Measurements from ENCODE around the gene PDE6G.

The PDE6G gene

DNA sequence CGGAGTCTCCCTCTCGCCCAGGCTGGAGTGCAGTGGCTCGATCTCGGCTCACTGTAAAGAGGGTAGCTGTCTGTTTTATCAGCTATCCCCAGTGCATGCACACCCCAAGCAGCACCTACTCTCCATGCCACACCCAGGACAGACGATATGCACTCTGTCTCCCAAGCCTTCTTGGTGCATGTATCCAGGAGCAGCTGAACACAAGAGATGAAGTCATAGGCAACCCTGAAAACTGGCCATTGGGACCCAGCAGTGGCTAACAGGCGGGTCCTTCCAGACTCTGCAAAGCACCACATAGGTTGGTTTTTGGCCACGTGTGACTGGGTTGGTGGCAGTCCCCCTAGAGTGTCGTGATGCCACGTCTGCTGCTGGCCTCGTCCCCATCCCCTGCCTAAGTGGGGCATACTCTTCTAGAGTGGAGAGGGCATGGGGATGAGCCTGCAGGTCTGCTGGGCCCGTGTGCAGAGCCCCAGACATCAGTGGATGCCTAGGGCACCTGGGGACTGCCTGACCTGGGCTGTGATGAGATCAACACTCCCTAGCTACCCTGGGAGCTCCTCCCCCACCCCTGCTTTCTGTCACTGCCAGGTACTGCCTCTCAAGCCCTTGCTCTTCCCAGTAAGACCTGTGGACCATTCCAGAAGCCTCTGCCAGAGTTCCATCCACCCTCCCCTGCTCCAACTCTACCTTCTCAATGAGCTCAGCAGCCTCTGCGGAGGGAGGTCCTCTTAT, 9.3 kb downstream of the PDE6G start:
- ATAC-seq: no peak
- TF ChIP-seq PPARA (CRISPR knock-in tag; IDR thresholded peaks at IDR 0.05; ENCODE audit: borderline replicate concordance) (no peak), ESRRG (CRISPR knock-in tag; IDR thresholded peaks at IDR 0.05) (no peak), OSR1 (CRISPR knock-in tag; IDR thresholded peaks at IDR 0.05) (no peak), TCF4 (CRISPR knock-in tag; IDR thresholded peaks at IDR 0.05; ENCODE audit: borderline replicate concordance) (no peak), CSDC2 (CRISPR knock-in tag; IDR thresholded peaks at IDR 0.05) (no peak), TSHZ2 (CRISPR knock-in tag; IDR thresholded peaks at IDR 0.05) (no peak), RARB (CRISPR knock-in tag; IDR thresholded peaks at IDR 0.05) (no peak), CSRNP3 (CRISPR knock-in tag; IDR thresholded peaks at IDR 0.05) (no peak), ZNF70 (CRISPR knock-in tag; IDR thresholded peaks at IDR 0.05) (no peak), GLIS3 (CRISPR knock-in tag; IDR thresholded peaks at IDR 0.05) (no peak), ZFP30 (CRISPR knock-in tag; IDR thresholded peaks at IDR 0.05) (no peak)
- TF ChIP-seq, protein P1, sequence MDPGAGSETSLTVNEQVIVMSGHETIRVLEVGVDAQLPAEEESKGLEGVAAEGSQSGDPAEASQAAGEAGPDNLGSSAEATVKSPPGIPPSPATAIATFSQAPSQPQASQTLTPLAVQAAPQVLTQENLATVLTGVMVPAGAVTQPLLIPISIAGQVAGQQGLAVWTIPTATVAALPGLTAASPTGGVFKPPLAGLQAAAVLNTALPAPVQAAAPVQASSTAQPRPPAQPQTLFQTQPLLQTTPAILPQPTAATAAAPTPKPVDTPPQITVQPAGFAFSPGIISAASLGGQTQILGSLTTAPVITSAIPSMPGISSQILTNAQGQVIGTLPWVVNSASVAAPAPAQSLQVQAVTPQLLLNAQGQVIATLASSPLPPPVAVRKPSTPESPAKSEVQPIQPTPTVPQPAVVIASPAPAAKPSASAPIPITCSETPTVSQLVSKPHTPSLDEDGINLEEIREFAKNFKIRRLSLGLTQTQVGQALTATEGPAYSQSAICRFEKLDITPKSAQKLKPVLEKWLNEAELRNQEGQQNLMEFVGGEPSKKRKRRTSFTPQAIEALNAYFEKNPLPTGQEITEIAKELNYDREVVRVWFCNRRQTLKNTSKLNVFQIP (CRISPR knock-in tag; IDR thresholded peaks at IDR 0.05; ENCODE audit: borderline replicate concordance, low read depth): no peak

DNA sequence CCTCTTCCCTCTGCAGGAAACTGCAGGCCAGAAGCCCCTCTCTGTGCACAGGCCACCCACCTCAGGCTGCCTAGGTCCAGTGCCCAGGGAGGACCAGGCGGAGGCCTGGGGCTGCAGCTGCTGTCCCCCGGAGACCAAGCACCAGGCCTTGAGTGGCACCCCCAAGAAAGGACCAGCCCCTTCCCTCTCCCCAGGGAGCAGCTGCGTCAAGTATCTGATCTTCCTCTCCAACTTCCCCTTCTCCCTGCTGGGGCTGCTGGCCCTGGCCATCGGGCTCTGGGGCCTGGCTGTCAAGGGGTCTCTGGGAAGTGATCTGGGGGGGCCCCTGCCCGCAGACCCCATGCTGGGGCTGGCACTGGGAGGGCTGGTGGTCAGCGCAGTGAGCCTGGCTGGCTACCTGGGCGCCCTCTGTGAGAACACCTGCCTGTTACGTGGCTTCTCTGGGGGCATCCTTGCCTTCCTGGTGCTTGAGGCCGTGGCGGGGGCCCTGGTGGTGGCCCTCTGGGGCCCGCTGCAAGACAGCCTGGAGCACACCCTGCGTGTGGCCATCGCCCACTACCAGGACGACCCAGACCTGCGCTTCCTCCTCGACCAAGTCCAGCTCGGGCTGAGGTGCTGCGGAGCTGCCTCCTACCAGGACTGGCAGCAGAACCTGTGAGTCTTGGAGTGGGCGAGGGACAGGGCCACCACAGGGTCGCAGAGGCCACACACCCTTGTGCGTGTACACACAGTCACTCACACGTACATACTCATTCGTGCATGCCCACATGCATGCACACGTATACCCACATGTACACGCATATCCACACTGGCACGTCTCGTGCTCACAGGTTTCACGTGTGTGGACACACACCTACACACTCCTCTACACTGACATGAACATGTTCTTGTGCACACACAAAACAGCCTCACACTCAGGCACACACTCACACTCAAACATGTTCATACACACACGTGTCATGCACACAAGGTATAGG, 11.1 kb downstream of the PDE6G start:
- TF ChIP-seq ZNF8 (CRISPR knock-in tag; IDR thresholded peaks at IDR 0.05) (no peak), ESRRG (CRISPR knock-in tag; IDR thresholded peaks at IDR 0.05) (no peak), ARNTL (CRISPR knock-in tag; IDR thresholded peaks at IDR 0.05; ENCODE audit: borderline replicate concordance, low read depth) (no peak), ZFP3 (CRISPR knock-in tag; IDR thresholded peaks at IDR 0.05) (no peak), ZNF70 (CRISPR knock-in tag; IDR thresholded peaks at IDR 0.05) (no peak), BACH2 (CRISPR knock-in tag; IDR thresholded peaks at IDR 0.05; ENCODE audit: borderline replicate concordance) (no peak), SNAI2 (CRISPR knock-in tag; IDR thresholded peaks at IDR 0.05) (no peak), TCF4 (CRISPR knock-in tag; IDR thresholded peaks at IDR 0.05; ENCODE audit: borderline replicate concordance) (no peak), ZNF565 (CRISPR knock-in tag; conservative IDR thresholded peaks at IDR 0.05; ENCODE audit: low read depth) (no peak), ZC3H10 (CRISPR knock-in tag; IDR thresholded peaks at IDR 0.05) (no peak), PATZ1 (CRISPR knock-in tag; IDR thresholded peaks at IDR 0.05; ENCODE audit: borderline replicate concordance) (no peak), CSDC2 (CRISPR knock-in tag; IDR thresholded peaks at IDR 0.05) (no peak)
- TF ChIP-seq, protein P2, sequence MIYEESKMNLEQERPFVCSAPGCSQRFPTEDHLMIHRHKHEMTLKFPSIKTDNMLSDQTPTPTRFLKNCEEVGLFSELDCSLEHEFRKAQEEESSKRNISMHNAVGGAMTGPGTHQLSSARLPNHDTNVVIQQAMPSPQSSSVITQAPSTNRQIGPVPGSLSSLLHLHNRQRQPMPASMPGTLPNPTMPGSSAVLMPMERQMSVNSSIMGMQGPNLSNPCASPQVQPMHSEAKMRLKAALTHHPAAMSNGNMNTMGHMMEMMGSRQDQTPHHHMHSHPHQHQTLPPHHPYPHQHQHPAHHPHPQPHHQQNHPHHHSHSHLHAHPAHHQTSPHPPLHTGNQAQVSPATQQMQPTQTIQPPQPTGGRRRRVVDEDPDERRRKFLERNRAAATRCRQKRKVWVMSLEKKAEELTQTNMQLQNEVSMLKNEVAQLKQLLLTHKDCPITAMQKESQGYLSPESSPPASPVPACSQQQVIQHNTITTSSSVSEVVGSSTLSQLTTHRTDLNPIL (CRISPR knock-in tag; IDR thresholded peaks at IDR 0.05; ENCODE audit: low read depth): no peak
- TF ChIP-seq, protein P1 (CRISPR knock-in tag; IDR thresholded peaks at IDR 0.05; ENCODE audit: borderline replicate concordance, low read depth): no peak
- no peak for ATAC-seq
